Mammary epithelial cell (primary cell): ENCODE measurements around the gene CDK14.
"Not testable (repeated sequence)": the region's sequence is repeated elsewhere in the genome, so short reads cannot be mapped to it uniquely, and the experiment has no call there.

Experiments
- CTCF ChIP-seq, 2 donors: IDR thresholded peaks in 1 of 2; conservative IDR thresholded peaks in 1 of 2; 2 replicates each; pipeline ENCODE4 v1.5.1; 2011 to 2012; ENCODE audit warnings: inconsistent platforms in 2 of 2, low read length in 2 of 2, mild to moderate bottlenecking in 2 of 2, control low read depth in 1 of 2, low read depth in 1 of 2; ENCODE audit not compliant: insufficient read depth in 1 of 2; ENCODE audit errors: extremely low read depth in 1 of 2
- EZH2 ChIP-seq: IDR thresholded peaks from 2 replicates; pipeline ENCODE4 v1.6.1; 2012; ENCODE audit warnings: low read length, inconsistent platforms, borderline replicate concordance

- TF ChIP-seq CTCF (conservative IDR thresholded peaks at IDR 0.05 in 1 of 2, IDR thresholded peaks at IDR 0.05 in 1 of 2; ENCODE audit: extremely low read depth in 1 of 2, insufficient read depth in 1 of 2, low read depth in 1 of 2, low read length in 2 of 2); EZH2: not testable (repeated sequence)
Measured at GRCh38 chr7:91173265-91173664, 577.1 kb downstream of the CDK14 start.
